GM23338 (cell line): ENCODE data around the gene DDX49. TPM values are rescaled to one million over a fixed set of nuclear protein-coding genes. Genes with fewer than 3 reads are reported as not detected.
"Not testable (repeated sequence)": the region's sequence is repeated elsewhere in the genome, so short reads cannot be mapped to it uniquely, and the experiment has no call there.

Experiments used
- ATAC-seq: fragments of 200-7000 bp; cut with Tn5 transposase; 3 replicates; pipeline ENCODE4 v1.9.1; 2020
- DNase-seq: peaks from one replicate; pipeline ENCODE4 v3.0.0-alpha.2; 2015; ENCODE audit warnings: low spot score
- H2AFZ ChIP-seq: fragments of 200-600 bp; sonication (generic); 2 replicates; pipeline ENCODE4 v1.8.0; 2016; ENCODE audit warnings: antibody characterized with exemption, mild to moderate bottlenecking, moderate library complexity
- H3F3A ChIP-seq: fragments of 200-600 bp; sonication (generic); replicated peaks from 2 replicates; pipeline ENCODE4 v1.8.0; 2017; ENCODE audit warnings: antibody characterized with exemption, mixed run types, low read depth
- H3K27ac ChIP-seq: fragments of 200-600 bp; sonication (generic); 2 replicates; pipeline ENCODE4 v1.6.1; 2016; ENCODE audit warnings: low read depth
- H3K27me3 ChIP-seq: fragments of 200-600 bp; sonication (generic); 2 replicates; pipeline ENCODE4 v1.8.0; 2016; ENCODE audit warnings: mild to moderate bottlenecking, mixed run types, moderate library complexity; ENCODE audit not compliant: insufficient read depth
- H3K36me3 ChIP-seq: fragments of 200-600 bp; sonication (generic); 2 replicates; pipeline ENCODE4 v1.8.0; 2016; ENCODE audit warnings: mild to moderate bottlenecking; ENCODE audit not compliant: insufficient read depth
- H3K4me1 ChIP-seq: fragments of 200-600 bp; sonication (generic); 2 replicates; pipeline ENCODE4 v1.8.0; 2016; ENCODE audit warnings: mild to moderate bottlenecking, moderate library complexity; ENCODE audit not compliant: insufficient read depth
- H3K4me2 ChIP-seq: fragments of 200-600 bp; sonication (generic); 2 replicates; pipeline ENCODE4 v1.7.1; 2017; ENCODE audit warnings: mixed run types
- H3K4me3 ChIP-seq: fragments of 200-600 bp; sonication (generic); 2 replicates; pipeline ENCODE4 v1.6.1; 2016; ENCODE audit warnings: mixed run types
- H3K79me2 ChIP-seq: fragments of 200-600 bp; sonication (generic); replicated peaks from 2 replicates; pipeline ENCODE4 v1.8.0; 2017; ENCODE audit warnings: mild to moderate bottlenecking; ENCODE audit not compliant: insufficient read depth
- H3K9me2 ChIP-seq: fragments of 200-600 bp; sonication (generic); 2 replicates; pipeline ENCODE4 v1.8.0; 2017; ENCODE audit not compliant: insufficient read depth
- H4K20me1 ChIP-seq: fragments of 200-600 bp; sonication (generic); replicated peaks from 2 replicates; pipeline ENCODE4 v1.8.0; 2017; ENCODE audit warnings: mild to moderate bottlenecking; ENCODE audit not compliant: insufficient read depth
- H3K27ac Mint-ChIP-seq: 2 replicates; pipeline ENCODE4 v1.8.0; 2020; ENCODE audit warnings: inconsistent platforms, mild to moderate bottlenecking, moderate library complexity, mixed read lengths
- H3K27me3 Mint-ChIP-seq: 3 replicates; pipeline ENCODE4 v1.8.0; 2022; ENCODE audit warnings: low read depth, mild to moderate bottlenecking, moderate library complexity, mixed read lengths, inconsistent platforms; ENCODE audit not compliant: insufficient read depth, poor library complexity
- H3K36me3 Mint-ChIP-seq: 3 replicates; pipeline ENCODE4 v1.8.0; 2021; ENCODE audit warnings: low read depth, mild to moderate bottlenecking, inconsistent platforms, moderate library complexity, mixed read lengths
- H3K4me1 Mint-ChIP-seq: 3 replicates; pipeline ENCODE4 v1.8.0; 2020; ENCODE audit warnings: mild to moderate bottlenecking, inconsistent platforms, mixed read lengths
- H3K4me3 Mint-ChIP-seq: 3 replicates; pipeline ENCODE4 v1.8.0; 2021; ENCODE audit warnings: moderate library complexity, mild to moderate bottlenecking, inconsistent platforms, mixed read lengths
- H3K9me3 Mint-ChIP-seq: 3 replicates; pipeline ENCODE4 v1.8.0; 2020; ENCODE audit warnings: moderate library complexity, mild to moderate bottlenecking, inconsistent platforms, mixed read lengths
- CREB1 ChIP-seq: fragments of 250-450 bp; sonication (Bioruptor Pico); IDR thresholded peaks from 2 replicates; pipeline ENCODE4 v1.5.0; 2020; ENCODE audit warnings: low read depth, mild to moderate bottlenecking, moderate library complexity
- POLR2AphosphoS5 ChIP-seq: IDR thresholded peaks from 2 replicates; pipeline ENCODE4 v1.6.1; 2016; ENCODE audit warnings: antibody characterized with exemption, low read depth
- polyA plus RNA-seq: library from polyadenylated mRNA; unstranded; fragments of >200 nt; fragmentation: Nextera tagmentation; extraction: Ambion mirVana; gene quantifications from 2 replicates; pipeline ENCODE4 v1.2.1, GENCODE V29; 2016
- total RNA-seq: library from RNA; depleted of rRNA; stranded (reverse); fragments of >200 nt; shearing (Covaris generic); gene quantifications from 2 replicates; pipeline ENCODE4 v1.2.3, GENCODE V29; 2014
- TF ChIP-seq, protein P1 (sequence below): fragments of 250-450 bp; sonication (Bioruptor Pico); IDR thresholded peaks from 2 replicates; pipeline ENCODE4 v1.5.0; 2020; ENCODE audit warnings: mild to moderate bottlenecking, moderate library complexity

DDX49 gene
- total and polyA plus RNA-seq, 2 experiments from 2014 or later, result 40.2 to 75.3 TPM

- TF ChIP-seq, protein P1, sequence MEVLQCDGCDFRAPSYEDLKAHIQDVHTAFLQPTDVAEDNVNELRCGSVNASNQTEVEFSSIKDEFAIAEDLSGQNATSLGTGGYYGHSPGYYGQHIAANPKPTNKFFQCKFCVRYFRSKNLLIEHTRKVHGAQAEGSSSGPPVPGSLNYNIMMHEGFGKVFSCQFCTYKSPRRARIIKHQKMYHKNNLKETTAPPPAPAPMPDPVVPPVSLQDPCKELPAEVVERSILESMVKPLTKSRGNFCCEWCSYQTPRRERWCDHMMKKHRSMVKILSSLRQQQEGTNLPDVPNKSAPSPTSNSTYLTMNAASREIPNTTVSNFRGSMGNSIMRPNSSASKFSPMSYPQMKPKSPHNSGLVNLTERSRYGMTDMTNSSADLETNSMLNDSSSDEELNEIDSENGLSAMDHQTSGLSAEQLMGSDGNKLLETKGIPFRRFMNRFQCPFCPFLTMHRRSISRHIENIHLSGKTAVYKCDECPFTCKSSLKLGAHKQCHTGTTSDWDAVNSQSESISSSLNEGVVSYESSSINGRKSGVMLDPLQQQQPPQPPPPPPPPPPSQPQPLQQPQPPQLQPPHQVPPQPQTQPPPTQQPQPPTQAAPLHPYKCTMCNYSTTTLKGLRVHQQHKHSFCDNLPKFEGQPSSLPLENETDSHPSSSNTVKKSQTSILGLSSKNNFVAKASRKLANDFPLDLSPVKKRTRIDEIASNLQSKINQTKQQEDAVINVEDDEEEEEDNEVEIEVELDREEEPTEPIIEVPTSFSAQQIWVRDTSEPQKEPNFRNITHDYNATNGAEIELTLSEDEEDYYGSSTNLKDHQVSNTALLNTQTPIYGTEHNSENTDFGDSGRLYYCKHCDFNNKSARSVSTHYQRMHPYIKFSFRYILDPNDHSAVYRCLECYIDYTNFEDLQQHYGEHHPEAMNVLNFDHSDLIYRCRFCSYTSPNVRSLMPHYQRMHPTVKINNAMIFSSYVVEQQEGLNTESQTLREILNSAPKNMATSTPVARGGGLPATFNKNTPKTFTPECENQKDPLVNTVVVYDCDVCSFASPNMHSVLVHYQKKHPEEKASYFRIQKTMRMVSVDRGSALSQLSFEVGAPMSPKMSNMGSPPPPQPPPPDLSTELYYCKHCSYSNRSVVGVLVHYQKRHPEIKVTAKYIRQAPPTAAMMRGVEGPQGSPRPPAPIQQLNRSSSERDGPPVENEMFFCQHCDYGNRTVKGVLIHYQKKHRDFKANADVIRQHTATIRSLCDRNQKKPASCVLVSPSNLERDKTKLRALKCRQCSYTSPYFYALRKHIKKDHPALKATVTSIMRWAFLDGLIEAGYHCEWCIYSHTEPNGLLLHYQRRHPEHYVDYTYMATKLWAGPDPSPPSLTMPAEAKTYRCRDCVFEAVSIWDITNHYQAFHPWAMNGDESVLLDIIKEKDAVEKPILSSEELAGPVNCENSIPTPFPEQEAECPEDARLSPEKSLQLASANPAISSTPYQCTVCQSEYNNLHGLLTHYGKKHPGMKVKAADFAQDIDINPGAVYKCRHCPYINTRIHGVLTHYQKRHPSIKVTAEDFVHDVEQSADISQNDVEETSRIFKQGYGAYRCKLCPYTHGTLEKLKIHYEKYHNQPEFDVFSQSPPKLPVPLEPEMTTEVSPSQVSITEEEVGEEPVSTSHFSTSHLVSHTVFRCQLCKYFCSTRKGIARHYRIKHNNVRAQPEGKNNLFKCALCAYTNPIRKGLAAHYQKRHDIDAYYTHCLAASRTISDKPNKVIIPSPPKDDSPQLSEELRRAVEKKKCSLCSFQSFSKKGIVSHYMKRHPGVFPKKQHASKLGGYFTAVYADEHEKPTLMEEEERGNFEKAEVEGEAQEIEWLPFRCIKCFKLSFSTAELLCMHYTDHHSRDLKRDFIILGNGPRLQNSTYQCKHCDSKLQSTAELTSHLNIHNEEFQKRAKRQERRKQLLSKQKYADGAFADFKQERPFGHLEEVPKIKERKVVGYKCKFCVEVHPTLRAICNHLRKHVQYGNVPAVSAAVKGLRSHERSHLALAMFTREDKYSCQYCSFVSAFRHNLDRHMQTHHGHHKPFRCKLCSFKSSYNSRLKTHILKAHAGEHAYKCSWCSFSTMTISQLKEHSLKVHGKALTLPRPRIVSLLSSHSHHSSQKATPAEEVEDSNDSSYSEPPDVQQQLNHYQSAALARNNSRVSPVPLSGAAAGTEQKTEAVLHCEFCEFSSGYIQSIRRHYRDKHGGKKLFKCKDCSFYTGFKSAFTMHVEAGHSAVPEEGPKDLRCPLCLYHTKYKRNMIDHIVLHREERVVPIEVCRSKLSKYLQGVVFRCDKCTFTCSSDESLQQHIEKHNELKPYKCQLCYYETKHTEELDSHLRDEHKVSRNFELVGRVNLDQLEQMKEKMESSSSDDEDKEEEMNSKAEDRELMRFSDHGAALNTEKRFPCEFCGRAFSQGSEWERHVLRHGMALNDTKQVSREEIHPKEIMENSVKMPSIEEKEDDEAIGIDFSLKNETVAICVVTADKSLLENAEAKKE, result no peak
- TF ChIP-seq POLR2AphosphoS5 (no peak), CREB1 (CRISPR knock-in tag) (no peak)
Measured at GRCh38 chr19:18901491-18901890, 18.0 kb upstream of the DDX49 start (continued).

GRCh38 chr19:18902519-18902918 is 17.0 kb upstream of the DDX49 start:
- not testable (repeated sequence) for H3K27ac ChIP-seq, H3K4me2 ChIP-seq, H3K4me3 Mint-ChIP-seq, H3K36me3 Mint-ChIP-seq, DNase-seq, ATAC-seq, H3K27ac Mint-ChIP-seq, H4K20me1 ChIP-seq, H3K4me3 ChIP-seq, H3F3A ChIP-seq, H3K9me3 Mint-ChIP-seq, H3K27me3 ChIP-seq, H2AFZ ChIP-seq, H3K9me2 ChIP-seq, H3K79me2 ChIP-seq, H3K4me1 Mint-ChIP-seq, H3K4me1 ChIP-seq, H3K36me3 ChIP-seq
- H3K27me3 Mint-ChIP-seq, result peaks cover 12% of the 10 kb centered on the region
